Stimulated activated CD4-positive, alpha-beta T cell treated with anti-CD3 and anti-CD28 coated beads, Interleukin-4, amount 100 ng/mL, for 1 hour (primary cell): ENCODE data around the gene SGIP1.
A peak's percentile ranks its signal among the peaks of the same experiment; 100 is the strongest.
"Not testable (repeated sequence)": the region's sequence is repeated elsewhere in the genome, so short reads cannot be mapped to it uniquely, and the experiment has no call there.

Source experiments
- DNase-seq: peaks from one replicate; pipeline ENCODE4 v3.0.0-alpha.2; 2020

The SGIP1 gene

DNA sequence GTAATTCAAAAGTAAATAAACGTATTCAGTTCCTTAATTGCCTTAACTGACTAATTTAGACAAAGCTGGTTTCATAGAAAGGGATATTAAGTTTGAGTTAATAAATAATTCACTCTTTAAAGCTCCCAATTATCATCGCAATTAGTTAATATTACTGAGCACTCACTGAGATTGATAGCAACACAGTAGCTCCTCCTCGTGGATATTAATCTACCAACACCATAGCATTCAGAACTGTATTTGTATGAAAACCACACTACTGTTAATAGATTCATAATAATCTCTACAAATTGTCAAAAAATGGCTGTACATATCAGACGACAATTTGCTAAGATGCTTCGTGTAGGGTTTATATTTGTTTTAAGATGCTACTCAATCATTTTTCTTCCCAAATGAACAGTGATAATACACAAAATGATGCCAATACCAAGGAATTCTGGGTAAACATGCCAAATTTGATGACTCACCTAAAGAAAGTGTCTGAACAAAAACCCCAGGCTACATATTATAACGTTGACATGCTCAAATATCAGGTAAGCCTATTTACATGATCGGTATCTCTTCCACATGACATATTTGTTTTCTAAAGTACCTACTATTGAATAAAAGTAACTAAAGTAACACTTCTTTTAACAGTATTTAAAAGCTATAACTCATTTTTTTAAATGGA lies 199.5 kb downstream of the SGIP1 start:
- DNase-seq, result no peak

DNA sequence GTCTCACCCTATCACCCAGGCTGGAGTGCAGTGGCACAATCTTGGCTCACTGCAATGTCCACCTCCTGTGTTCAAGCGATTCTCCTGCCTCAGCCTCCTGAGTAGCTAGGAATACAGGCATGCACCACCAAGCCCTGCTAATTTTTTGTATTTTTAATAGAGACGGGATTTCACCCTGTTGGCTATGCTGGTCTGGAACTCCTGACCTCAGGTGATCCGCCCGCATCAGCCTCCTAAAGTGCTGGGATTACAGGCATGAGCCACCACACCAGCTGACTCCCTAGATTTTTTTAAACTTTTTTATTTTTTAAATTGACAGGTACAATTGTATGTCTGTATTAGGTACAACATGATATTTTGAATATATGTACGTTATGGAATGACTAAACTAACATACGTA lies 200.6 kb downstream of the SGIP1 start:
- DNase-seq, result not testable (repeated sequence)

DNA sequence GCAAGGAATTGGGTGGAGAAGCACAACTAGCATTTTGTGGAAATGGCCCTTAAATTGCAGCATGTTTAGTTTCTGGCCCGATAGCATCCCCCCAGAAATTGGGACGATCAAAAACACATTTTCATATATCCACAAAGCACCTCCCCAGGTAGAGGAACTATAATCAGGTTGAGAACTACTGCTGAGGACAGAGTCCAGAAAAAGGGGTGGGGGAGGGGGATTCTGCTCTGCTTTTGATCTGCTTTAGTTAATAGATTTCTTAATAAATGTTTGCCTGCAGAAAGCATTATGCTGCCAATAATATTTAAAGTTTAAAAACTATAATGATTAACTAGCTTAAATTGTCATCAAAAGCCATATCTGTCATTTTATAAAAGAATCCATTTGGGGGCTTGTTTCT lies 203.9 kb downstream of the SGIP1 start:
- no peak for DNase-seq

DNA sequence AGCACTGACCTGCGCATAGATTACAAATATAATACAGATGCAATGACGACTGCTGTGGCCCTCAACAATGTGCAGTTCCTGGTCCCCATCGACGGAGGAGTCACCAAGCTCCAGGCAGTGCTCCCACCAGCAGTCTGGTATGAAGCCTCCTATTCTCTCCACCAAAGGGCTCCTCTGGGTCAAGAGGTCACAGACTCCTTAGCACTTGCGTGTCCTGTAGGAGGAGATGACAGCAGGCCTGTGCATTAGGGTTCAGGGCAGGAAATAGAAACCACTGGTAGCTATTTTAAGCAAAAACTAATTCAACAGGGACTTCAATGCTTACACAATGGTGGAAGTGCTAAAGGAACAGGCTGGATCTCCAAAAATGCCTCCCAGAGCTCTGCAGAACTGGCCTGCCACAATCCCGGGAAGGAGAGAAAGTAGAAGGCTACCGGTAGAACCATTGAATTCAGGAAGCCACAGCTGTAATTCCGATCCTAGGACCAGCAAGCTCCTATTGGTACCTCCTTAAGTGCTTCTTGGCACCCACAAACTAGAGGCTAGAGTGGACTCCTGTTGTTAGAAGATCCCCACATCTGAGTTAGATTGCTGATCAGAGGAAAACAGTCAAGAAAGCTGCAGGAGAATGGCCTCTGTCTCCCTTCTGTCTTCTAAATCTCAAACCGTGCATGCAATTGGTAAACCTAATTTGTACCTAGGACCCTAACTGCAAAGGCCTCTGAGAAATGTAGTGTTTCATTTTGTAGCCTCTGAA lies 205.6 kb downstream of the SGIP1 start:
- no peak for DNase-seq

DNA sequence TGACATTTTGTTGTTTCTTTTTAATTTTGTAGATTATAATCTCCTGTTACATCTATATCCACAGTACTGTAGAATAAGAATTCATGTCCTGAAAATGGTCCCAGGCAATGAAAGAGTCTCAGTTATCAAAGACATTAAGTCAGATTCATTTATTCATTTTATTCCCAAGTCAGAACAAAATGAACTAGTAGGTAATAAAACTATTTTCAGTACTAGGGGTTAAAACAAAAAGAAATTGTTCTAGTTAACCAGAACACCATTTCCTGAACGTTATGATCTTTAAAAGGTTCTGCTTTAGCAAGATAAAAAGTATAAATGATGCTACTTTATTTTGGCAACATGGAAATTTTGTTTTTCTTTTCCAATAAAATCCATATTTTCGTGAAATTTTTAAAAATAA lies 211.5 kb downstream of the SGIP1 start:
- no peak for DNase-seq

DNA sequence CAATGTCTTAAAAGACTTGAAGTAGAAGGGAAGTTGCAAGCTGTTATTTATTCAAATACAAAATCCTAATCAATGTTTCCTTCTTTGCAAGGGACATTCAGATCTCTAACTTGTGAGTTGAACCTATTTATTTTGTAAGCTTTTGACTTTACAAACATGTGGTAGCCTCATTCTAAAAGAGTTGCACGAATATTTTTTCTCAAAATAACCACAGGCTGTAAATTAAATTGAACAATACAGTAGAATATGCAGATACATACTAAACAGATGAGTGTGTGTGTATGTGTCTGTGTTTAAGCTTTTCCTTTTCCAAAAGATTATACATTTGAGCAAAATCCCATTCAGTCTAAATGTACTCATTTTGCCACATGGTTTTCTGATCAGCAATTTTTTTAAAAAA lies 213.5 kb downstream of the SGIP1 start:
- no peak for DNase-seq

DNA sequence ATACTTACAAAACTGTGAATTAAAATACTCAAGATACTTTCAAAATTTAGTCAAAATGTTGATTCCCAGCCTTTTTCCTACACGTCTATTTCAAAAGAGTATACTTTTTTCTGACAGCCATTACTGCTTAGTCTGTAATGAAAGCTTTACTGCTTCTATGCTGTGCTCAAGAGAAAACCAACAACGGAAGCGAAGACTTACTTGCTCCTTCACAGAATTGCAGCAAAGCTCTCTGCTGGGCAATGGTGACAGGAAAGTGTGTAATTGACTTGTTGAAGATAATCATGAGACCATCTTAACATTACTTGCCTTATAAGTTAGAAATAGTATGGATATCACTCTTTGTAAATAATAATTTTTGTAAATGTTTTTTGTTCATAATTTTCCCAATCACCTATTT lies 216.6 kb downstream of the SGIP1 start:
- DNase-seq, result no peak

DNA sequence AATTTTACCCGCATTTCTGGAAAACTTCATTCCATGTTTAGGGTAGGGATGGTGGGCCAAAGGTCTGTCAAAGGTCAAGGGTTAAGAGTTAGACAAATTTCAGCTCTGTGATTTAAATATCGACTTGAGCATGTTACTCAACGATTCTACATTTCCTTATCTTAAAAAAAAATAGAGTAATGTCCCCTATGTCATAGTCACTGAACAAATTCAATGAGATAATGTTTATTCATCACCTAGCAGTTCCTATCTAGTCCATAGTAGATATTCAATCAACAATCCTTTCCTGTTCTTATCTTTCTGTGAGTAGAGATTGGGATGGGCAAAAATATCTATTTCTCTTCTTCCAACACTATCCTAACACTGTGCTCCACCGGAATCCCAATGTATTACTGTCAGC lies 217.2 kb downstream of the SGIP1 start:
- no peak for DNase-seq

DNA sequence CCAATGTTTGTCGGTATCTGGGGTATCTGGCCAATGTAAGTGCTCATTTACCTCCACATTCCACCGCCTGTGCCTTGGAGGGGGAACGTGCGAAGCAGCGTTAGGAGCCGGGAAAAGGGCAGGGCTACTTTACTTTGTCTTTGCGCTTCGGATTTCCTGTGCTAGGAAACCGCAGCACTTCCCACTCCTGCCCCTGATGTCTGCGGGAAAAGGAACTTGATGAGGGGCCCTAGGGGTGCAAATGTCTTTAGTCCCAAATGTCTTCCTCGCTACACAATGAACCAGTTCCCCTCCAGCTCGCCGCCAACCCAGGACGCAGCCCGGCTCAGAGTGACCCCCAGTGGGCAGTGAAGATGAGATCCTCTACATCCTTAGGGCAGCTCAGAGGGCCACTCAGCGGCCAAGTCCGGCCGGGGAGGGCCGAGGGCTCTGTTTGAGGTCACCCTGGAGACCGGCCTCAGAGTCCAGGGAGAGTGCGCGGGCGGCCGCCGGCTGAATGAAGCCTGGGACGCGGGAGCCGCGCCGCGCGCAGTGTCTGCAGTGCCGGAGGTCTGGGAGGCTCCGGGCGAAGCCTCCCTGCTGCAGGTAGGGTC lies 218.1 kb downstream of the SGIP1 start, which contains the start of gene DYNLT5:
Gene DYNLT5 (plus strand): TSS at position 460 of the 593 bp plus-strand sequence. CDS start 2,200 bp downstream, outside the sequence.
- no peak for DNase-seq

DNA sequence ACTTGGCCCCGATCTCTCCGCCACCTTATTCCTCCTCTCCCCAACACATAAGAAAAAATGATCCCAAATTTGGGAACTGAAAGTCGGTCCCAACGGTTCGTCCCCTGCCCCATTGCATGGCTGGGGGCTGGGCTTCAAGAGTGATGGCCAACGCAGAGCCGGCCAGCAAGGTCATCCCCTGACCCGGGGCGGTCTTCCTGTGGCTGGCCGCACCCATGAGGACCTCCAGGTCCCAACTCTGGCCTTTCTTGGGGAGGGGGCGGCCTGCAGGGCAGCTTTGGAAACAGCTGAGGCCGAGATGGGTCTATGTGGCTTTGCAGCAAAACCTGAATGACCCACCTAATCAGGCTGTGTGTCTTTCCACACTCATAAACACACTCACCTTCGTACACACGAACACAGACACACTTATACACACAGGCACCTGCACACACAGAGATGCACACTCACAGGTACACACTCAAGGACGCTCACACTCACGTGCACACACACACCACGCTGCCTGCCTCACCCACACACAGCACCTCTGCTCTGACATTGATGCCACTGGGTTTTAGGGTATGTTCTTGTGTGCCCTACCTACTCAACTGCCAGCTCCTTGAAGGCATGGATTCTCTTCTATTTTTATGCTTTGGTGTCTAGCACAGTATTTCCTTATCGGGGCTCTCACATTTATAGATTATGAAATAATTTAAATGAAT lies 218.9 kb downstream of the SGIP1 start:
- DNase-seq, result no peak

DNA sequence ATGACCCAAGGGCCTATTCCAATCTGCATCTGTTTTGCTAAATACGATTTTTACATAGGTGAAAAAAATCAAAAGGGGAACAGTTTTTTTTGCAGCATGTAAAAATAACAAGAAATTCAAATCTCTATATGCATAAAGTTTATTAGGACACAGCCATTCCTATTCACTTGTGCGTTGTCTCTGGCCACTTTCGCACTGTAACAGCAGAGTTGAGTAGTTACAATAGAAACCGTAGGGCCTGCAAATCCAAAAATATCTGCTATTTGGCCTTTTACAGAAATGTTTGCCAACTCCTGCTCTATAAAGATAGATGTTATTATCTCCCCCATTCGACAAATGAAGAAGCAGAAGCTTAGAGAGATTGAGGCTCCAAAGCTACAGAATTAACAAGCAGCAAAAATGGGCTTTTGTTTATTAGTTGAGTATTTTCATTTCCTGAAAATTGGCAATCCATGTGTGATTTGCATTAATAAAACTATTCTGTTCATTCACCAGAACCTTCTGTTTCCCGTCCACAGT lies 223.8 kb downstream of the SGIP1 start:
- no peak for DNase-seq

DNA sequence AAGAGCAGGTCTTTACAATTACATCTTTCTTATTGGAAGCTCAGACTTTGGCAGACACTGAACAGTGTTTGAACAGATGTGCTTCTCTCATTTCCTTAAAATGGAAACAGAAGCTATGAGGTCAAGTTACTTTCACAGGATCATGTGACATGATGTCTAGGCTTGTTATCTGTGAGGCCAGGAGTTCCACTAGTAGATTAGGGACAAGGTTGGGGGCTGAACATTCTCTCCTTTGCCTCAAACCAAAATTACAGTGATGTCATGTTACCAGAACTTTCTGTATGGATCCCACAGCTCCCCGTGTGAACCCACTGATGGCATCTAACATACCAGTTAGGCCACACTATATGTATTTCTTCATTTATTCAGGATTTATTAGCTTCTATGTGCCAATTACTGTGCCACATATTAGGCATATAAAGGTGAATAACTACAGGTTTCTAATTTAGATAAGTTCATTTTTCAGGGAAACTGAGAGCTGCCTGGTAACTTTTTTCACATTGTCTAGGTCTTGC lies 224.3 kb downstream of the SGIP1 start:
- no peak for DNase-seq

DNA sequence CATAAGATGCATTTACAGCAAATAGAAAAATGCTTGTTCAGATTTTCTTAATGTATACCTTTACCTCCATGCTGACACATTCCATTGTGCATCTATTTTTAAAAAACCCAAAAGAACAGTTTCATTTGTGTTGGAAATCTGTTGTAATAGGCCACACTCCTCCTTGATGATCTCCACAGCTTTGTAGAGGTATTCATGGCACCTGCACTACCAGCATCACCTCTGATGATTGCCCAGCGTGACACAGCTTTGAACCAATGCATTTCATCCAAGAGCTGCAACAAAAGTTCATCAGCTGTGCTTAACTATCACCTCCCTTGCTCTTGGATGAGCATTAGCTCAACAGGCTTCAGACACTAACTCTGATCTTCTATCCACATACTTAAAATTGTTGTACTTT lies 226.6 kb downstream of the SGIP1 start:
- no peak for DNase-seq

DNA sequence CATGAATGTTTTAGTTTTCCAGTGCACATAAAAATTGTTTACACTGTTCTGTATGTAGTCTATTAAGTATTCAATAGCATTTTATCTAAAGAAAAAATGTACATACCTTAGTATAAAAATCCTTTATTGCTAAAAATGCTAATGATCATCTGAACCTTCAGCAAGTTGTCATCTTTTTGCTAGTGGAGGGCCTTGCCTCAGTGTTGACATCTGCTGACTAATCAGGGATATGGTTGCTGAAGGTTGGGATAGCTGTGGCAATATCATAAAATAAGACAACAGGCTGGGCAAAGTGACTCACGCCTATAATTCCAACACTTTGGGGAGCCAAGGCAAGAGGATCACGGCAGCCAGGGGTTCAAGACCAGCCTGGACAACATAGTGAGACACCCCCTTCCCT lies 227.3 kb downstream of the SGIP1 start:
- DNase-seq, result no peak

DNA sequence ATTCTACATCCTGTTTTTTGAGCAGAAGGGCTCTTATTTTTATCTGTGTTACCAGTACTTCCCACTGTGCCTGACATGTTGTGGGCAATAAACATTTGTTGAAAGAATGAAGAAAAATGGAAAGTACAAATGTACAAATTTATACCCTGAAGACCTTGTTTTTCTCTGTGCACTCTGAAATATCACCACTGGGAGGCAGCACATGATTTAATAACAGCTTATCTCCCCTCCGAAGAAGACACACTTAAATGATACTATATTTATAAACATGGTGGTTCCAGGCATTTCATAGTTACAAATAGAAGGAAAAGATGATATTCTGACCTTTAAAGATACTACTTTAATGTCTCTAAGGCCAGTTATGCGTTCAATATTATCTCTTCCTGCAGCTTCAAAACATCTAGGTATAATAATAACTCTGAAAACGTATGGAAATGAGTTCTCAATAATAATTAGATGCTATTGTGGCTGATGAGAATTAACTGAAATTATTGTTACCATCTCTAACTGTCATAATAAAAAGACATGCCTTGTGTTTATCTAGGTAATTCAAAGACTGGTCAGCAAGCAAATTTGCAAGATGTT lies 231.1 kb downstream of the SGIP1 start:
- DNase-seq, result peak; percentile 28

DNA sequence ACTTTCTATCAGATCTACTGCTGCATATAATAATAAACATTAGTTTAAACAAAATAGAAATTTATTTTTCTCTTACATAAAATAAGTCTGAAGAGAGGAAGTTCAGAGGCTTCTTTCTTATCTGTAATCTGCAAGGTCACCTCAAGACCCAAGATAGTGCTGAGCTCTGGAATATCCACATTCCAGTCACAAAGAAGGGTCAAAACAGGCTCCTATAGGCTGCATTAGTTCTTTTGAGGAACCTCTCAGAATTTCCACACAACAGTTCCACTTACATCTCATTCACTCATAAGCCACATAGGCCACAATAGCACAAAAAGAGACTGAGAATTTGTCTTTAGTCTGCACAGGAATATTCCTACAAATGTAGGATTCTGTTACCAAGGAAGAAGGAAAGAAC lies 233.7 kb downstream of the SGIP1 start:
- DNase-seq, result no peak

DNA sequence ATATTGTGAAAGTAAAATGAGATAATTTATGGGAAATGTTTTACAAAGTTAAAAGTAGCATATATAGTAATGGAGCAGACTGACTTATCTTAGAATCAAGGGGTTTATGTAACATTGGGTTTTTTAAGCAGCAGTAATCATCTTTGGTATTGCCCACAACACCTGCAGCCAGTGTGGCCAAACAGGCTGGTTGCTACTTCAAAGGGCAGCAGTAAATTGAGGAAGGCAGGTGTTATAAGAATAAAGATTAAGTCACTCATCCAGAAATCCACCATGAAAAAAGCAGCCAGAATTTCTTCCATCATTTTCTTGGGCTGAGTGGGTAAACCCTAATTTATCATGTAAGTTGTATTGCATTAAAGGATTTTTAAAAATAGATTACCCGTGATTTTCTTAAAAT lies 235.0 kb downstream of the SGIP1 start:
- DNase-seq, result no peak

DNA sequence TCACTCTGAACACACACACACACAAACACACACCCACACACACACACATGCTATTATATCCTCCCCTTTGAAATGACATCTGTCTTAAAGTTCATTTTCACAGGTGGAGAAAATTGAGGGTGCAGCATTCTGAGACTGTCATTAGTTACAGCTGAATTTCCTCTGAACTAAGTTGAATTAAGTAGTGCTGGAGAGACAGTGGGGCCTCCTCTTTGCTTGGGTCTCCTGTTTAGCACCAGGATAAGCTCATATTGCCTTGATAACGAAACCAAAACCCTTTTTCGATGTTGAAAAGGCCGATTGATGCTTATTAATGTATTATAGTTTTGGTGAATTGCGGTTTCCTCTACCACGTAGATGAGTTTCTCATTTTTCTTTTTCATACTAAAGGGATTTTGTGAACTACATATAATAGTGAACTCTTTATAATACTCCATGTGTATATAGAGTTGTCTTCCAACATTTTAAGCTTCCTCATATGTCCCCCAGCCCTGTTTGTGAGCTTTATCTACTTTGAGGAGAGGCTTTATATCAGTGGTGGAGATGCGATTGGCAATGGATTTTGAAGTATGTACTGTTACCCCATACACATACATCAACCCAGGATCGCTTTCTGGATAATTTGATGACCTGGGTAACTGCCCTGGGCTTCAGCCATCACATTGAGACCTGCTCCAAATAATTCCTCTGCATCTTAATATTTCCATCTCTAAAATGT lies 235.7 kb downstream of the SGIP1 start:
- DNase-seq, result no peak

DNA sequence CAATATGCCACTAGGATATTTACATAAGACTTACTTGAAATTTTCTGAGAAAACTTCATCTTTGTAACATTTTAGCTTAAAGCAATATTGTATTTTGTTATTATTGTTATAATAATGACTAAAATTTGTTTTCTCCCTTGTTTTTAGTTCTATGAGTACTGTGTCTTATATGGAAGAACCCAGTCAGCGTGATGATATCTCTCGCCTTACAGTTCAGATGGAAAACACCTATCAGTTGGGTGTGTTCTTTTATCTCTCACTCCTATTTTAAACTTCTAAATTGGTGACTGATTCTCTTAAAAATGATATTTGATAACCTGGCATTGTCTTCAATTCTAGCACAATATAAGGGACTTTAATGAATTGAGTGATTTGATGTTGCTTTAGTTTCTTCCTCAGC lies 236.3 kb downstream of the SGIP1 start:
- DNase-seq, result no peak

DNA sequence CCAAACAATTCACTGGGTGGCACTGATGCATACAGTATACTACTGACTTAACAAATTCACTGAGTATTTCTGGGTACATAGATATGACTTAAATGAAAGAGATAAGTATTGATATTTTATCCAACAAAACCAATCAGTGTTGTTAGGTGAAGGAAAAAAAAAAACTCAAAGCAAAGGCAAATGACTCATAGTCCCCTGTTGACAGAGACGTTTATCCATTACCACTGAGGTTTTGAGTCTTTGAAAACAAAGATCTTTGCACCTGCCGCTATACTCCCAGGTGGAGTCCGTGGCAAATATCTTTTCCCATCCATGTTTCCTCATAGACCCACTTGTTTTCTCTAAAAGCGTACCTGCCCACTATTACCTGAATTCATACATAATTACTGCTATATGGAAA lies 236.7 kb downstream of the SGIP1 start:
- no peak for DNase-seq

DNA sequence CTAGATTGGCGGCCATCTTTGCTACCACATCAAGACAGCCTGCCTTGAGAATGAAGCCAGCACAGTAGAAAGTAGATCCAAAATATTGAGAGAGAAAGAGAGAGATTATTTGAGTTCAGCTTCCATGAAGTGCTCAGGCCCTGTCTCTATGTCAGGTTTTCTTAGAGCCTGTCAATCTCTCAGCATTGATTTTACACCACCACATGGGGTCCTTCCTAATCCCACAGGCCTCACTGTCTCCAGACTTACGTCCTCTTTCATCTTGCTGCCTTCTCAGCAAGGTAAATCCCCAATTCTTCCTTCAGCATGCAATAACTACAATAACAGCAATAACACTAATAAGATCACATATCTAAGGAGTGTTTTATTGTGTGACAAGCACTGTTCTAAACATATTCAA lies 239.3 kb downstream of the SGIP1 start:
- DNase-seq, result no peak

DNA sequence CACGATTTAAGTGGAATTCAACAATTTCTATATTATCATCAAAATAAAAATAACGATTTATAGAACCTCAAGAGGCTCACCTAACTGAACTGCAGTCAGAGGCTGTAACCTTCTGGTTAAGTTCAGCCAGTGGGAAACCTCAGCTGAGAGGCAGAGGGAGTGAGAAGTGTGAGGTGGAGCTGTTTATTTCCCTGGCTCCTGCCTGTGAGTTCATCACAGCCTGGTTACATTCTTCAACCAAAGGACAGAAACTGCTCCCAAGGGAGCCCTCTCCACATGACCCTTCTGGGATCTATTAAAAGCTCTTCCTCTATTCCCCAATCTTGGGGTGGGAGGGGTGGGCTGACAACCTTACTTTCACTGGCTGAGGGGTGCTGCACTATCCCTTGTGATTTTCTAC lies 240.5 kb downstream of the SGIP1 start:
- no peak for DNase-seq
